ENCODE measurements around the gene SORBS2. TPM values are rescaled to one million over a fixed set of nuclear protein-coding genes. Genes with fewer than 3 reads are reported as not detected.

Gene SORBS2
- total and polyA plus RNA-seq, 2 of the 4 experiments (the other 2 are of a cell fraction), result 0.18 TPM; not detected in 1

- Histone ChIP-seq H3K4me1 (ENCODE audit: control insufficient read depth, insufficient read depth, low read length) (no peaks in the 10 kb centered on the region), H3K4me3 (ENCODE audit: insufficient read depth, low read depth, low read length) (no peak overlapping the region), H4K8ac (ENCODE audit: low read depth in 2 of 2, low read length in 2 of 2) (no peak overlapping the region), H2BK15ac (ENCODE audit: low read depth, low read length) (no peak overlapping the region), H3K23ac (ENCODE audit: low read depth, low read length) (no peak overlapping the region), H2AFZ (replicated peaks; ENCODE audit: low read length, poor library complexity) (no peak overlapping the region), H2BK120ac (ENCODE audit: low read depth, low read length) (no peak overlapping the region), H3K36me3 (ENCODE audit: control insufficient read depth, insufficient read depth, low read length) (no peaks in the 10 kb centered on the region), H3K9ac (ENCODE audit: low read depth, low read length) (no peak overlapping the region), H3K56ac (ENCODE audit: extremely low read depth, insufficient read depth, low read length) (no peak overlapping the region), H2AK9ac (replicated peaks; ENCODE audit: low read depth, low read length, poor library complexity) (no peak overlapping the region), H3K9me3 (ENCODE audit: control insufficient read depth, insufficient read depth, low read length) (no peaks in the 10 kb centered on the region), H3K27ac (ENCODE audit: insufficient read depth, low read length) (no peak overlapping the region), H3K27me3 (ENCODE audit: control insufficient read depth, insufficient read depth, low read length) (peaks cover 8% of the 10 kb centered on the region), H4K91ac (ENCODE audit: insufficient read depth, low read depth, low read length) (no peak overlapping the region), H2AK5ac (ENCODE audit: low read depth, low read length) (no peak overlapping the region), H3K18ac (ENCODE audit: low read depth, low read length) (no peak overlapping the region), H3K4me2 (ENCODE audit: low read depth, low read length) (no peak overlapping the region), H2BK5ac (ENCODE audit: low read depth, low read length, poor library complexity, severe bottlenecking) (no peak overlapping the region), H4K5ac (ENCODE audit: low read depth, low read length) (no peak overlapping the region), H3K14ac (replicated peaks; ENCODE audit: low read depth, low read length) (no peak overlapping the region), H2BK20ac (ENCODE audit: low read depth, low read length) (no peak overlapping the region), H4K20me1 (ENCODE audit: insufficient read depth, low read length) (no peaks in the 10 kb centered on the region), H3K79me1 (ENCODE audit: low read depth in 1 of 2, low read length in 2 of 2) (no peaks in the 10 kb centered on the region), H3K9me1 (ENCODE audit: insufficient read depth, low read length) (no peaks in the 10 kb centered on the region), H3K4ac (ENCODE audit: low read depth, low read length) (no peak overlapping the region)
- no TSS peak for BruUV-seq (replicated peaks)
- in situ Hi-C loops (cut with MboI; ENCODE audit: low sequenced_read_pairs) (no loop called here), dilution Hi-C loops (cut with HindIII; ENCODE audit: low sequenced_read_pairs, unreplicated experiment) (no loop called here), intact Hi-C loops (cut with micrococcal nuclease) (loop anchor here (10.0 kb wide), 1 partner anchor 448 kb away; the partner anchor contains the start of gene SLC25A4)
- ChIA-PET CTCF (interaction anchor here (0.8 kb wide), 1 partner anchor 487 kb away, joined by 3 read pairs; no protein-coding TSS in a partner anchor), POLR2A (ENCODE audit: unreplicated experiment) (no interaction called here)
- no peak for DNase-seq
- WGBS, 2 experiments (ENCODE audit: extremely low coverage in 2 of 2, insufficient read length in 1 of 2), result no CpG with 5 or more reads among the region's 4 CpGs
- TF ChIP-seq POLR2A (IDR thresholded peaks at IDR 0.05; ENCODE audit: low read depth, low read length), result no peak
- no peak for TF ChIP-seq RAD21 (IDR thresholded peaks at IDR 0.05; ENCODE audit: low read length)
- no peak for TF ChIP-seq NFE2L2 (IDR thresholded peaks at IDR 0.05; ENCODE audit: low read depth, low read length)
- TF ChIP-seq SMC3 (IDR thresholded peaks at IDR 0.05; ENCODE audit: low read depth, low read length), result no peak
- TF ChIP-seq MAZ (IDR thresholded peaks at IDR 0.05; ENCODE audit: borderline replicate concordance, low read depth, low read length), result no peak
- TF ChIP-seq CEBPB (IDR thresholded peaks at IDR 0.05; ENCODE audit: low read depth, low read length), result no peak
- no peak for TF ChIP-seq RCOR1 (IDR thresholded peaks at IDR 0.05; ENCODE audit: insufficient replicate concordance, low read length)
- ATAC-seq (ENCODE audit: low read depth), result no peak
Measured at GRCh38 chr4:185592438-185592837, 219.6 kb downstream of the SORBS2 start.

All from IMR-90 (cell line).